NOMO-1 (cell line): ENCODE measurements around the gene ISY1.
"Not testable (repeated sequence)": the region's sequence is repeated elsewhere in the genome, so short reads cannot be mapped to it uniquely, and the experiment has no call there.

Source experiments
- DNase-seq, 2 experiments: peaks; one replicate each; lab custom pipeline; 2025; ENCODE audit not compliant: unreplicated experiment in 2 of 2; lab: John Stamatoyannopoulos, UW

ISY1 gene

GRCh38 chr3:129173206-129173605, 12.3 kb upstream of the ISY1 start:
- no peak for DNase-seq

GRCh38 chr3:129166579-129167332, 5.9 kb upstream of the ISY1 start:
- DNase-seq = no peak

DNA sequence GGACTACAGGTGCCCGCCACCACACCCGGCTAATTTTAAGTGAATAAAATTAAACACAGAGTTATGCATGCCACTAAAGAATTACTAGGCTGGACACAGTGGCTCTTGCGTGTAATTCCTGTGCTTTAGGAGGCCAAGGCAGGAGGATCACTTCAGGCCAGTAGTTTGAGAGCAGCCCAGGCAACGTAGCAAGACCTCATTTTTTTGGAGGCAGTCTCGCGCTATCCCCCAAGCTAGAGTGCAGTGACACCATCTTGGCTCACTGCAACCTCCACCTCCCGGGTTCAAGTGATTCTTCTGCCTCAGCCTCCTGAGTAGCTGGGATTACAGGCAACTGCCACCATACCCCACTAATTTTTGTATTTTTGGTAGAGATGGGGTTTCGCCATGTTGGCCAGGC, 4.7 kb upstream of the ISY1 start:
- not testable (repeated sequence) for DNase-seq

- DNase-seq = no peak
Measured at GRCh38 chr3:129164500-129164899, 3.6 kb upstream of the ISY1 start.

- peak in 1 of 2 experiments; percentile 12 for DNase-seq
Measured at GRCh38 chr3:129162729-129163579, 2.1 kb upstream of the ISY1 start.

DNA sequence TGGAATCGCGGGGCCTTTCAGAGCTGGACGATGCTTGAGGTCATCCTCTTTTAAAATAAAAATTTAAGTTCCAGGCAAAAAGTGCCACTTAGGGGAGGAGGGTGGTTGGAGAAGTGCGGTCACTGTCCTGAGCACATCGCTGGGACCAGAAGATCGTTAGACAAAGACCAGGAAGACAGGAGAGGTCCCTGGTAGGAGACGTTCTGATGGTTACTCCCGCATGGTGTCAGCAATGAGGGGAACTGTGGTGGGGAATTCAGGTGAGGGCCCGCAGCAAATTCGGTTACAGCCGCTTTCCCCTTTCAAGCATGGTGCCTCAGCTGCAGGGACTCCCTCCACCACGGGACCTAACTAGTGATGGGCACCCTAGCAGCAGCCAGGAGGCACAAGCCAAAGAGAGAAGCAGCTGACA, 1.0 kb upstream of the ISY1 start:
- peak; percentile 22 to 38 for DNase-seq

GRCh38 chr3:129144786-129145185, 16.1 kb downstream of the ISY1 start:
- DNase-seq = no peak

DNA sequence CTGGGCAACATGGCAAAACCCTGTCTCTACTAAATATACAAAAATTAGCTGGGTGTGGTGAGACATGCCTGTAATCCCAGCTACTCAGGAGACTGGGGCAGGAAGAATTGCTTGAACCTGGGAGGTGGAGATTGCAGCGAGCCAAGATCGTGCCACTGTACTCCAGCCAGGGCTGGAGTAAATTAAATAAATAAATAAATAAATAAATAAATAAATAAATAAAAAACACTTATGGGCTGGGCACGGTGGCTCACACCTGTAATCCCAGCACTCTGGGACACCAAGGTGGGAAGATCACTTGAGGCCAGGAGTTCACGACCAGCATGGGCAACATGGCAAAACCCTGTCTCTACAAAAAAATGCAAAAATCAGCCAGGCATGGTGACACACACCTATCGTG, 19.9 kb downstream of the ISY1 start:
- not testable (repeated sequence) for DNase-seq

- DNase-seq = no peak
Measured at GRCh38 chr3:129139911-129140310, 21.0 kb downstream of the ISY1 start.

DNA sequence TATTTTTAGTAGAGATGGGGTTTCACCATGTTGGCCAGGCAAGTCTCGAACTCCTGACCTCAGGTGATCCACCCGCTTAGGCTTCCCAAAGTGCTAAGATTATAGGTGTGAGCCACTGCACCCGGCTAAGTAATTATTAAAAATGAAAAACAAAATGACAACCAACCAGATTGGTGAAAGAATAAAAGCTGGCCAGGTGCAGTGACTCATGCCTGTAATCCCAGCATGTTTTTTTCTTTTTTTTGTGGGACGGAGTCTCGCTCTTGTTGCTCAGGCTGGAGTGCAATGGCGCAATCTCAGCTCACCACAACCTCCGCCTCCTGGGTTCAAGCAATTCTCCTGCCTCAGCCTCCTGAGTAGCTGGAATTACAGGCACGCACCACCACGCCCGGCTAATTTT, 24.6 kb downstream of the ISY1 start:
- not testable (repeated sequence) for DNase-seq

GRCh38 chr3:129132097-129132866, 28.6 kb downstream of the ISY1 start:
- DNase-seq = no peak

GRCh38 chr3:129131465-129132088, 29.3 kb downstream of the ISY1 start:
- DNase-seq = no peak

- no peak for DNase-seq
Measured at GRCh38 chr3:129130291-129130813, 30.5 kb downstream of the ISY1 start.

DNA sequence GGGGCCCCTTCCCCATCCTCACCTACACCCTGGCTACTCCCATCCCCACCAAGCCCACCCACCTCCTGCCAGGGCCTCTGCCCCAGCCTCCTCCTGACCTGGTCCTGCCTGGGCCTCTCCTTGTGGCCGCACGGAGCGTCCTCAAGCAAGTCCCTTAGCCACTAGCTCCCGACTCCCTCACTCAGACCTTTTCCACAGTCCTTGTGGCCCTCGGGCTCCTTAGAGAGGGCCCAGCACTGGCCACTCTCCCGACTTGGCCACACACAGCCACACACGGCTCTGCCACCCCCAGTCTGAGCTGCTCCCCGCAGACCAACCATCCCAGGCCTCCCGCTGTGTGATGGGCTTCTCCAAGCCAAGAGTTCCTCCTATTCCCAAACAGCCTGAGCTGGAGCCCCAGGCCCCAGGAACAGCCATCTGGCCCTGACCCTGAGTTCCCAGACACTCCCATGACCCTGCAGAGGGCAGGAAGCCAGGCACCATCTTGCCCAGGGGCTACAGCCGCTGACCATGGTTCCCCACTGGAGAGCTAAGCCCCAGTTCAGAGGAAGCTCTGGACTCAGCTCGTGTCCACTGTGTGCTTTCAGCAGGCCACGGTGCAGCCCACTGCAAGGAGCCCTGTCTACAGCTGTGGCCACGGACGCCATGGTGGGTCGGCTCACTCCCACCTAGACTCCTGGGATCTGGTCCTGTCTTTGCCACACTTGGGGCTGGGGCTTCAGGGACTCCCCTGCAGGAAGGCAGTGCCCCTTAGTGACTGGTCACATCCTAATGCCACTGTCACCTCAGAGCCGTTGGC, 32.3 kb downstream of the ISY1 start:
- no peak for DNase-seq

DNA sequence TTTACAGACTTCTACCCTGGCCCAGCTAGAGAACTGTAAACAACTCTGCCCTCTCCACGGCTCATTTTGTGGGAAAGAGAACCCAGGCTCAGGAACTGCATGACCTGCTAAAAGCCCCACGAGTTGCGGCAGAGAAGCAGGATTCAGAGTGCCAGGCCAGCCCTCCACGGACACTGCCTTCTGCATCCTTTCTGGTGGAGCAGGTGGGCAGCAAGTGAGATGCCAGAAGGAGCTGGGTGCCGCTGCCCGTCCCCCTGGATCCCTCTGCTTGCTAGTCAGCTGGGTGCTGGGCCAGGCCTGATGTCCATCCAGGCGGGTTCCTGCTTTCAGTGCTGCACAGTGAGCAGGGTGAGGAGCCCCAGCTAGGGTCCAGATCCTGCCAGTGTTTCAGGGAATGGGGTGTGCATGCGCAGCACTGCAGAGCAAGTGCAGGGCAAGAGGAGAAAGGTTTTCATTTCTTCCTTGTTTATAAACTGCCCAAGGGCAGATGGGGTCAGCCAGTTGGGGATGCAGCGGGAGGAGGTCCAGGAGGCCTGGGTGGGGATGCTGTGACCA, 34.1 kb downstream of the ISY1 start:
- no peak for DNase-seq

- peak; percentile 87 to 98 for DNase-seq
Measured at GRCh38 chr3:129123314-129124060, 37.4 kb downstream of the ISY1 start.

DNA sequence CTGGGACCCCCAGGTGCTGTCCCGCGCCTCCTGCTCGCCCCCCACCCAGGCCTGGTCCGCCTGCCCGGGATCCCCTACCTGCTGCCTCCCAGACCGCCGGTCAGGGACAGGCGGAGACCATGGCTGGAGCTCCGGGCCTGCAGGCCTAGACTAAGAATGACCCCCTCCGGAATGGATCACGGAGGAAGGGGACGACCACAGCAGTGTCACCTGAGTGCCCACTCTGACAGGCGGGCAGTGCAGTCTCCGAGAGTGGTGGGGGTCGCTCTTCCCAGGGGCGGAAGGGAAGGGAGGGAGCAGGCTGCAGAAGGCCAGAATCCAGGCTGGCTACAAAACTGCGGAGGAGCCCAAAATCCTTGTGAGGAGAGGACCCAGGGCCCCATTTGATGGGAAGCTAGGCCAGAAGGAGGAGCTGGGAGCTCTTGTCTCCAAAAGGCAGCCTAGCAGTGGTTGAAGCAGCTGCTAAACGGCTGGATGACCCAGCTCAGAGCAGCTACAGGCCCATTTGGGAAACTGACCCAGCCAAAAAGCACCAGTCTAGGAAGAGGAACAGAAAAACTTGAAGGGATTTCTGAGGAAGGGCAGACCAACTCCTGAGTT, 38.4 kb downstream of the ISY1 start:
- peak in 1 of 2 experiments; percentile 9 for DNase-seq

DNA sequence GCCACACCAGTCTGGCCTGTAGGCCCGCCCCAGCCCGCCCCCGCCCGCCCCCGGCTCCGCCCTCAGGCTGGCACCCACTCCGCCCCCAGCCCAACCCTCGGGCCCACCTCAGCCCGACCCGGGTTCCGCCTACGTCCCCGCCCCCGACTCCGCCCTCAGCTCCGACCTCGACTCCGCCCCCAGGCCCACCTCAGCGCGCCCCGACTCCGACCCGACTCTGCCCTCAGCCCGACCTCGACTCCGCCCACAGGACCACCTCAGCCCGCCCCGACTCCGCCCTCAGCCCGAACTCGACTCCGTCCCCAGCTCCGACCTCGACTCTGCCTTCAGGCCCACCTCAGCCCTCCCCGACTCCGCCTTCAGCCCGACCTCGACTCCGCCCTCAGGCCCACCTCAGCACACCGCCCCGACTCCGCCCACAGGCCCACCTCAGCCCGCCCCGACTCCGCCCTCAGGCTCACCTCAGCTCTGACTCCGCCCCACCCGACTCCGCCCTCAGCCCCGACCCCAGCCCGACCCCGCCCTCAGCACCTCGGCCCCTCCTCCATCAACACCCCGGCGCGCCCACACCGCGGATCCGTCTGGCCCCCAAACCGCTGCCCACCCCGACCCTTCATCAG, 39.0 kb downstream of the ISY1 start, which contains the start of gene RAB43:
RAB43 (minus strand) TSS at position 13 of the 620 bp plus-strand sequence. CDS start 315 bp downstream, outside the sequence.
- DNase-seq = peak; percentile 38 to 71
